Nephron progenitor cell (in vitro differentiated cells): ENCODE data around the gene SMPDL3B.
"Not testable (repeated sequence)": the region's sequence is repeated elsewhere in the genome, so short reads cannot be mapped to it uniquely, and the experiment has no call there.

Source experiments
- DNase-seq: peaks from one replicate; pipeline ENCODE4 v3.0.0; 2021
- H3K27ac Mint-ChIP-seq: 2 replicates; pipeline ENCODE4 v1.8.0; 2021; ENCODE audit warnings: mild to moderate bottlenecking, moderate library complexity, mixed read lengths
- H3K27me3 Mint-ChIP-seq: 2 replicates; pipeline ENCODE4 v1.8.0; 2021; ENCODE audit warnings: mild to moderate bottlenecking, low read depth, mixed read lengths; ENCODE audit not compliant: poor library complexity
- H3K36me3 Mint-ChIP-seq: 2 replicates; pipeline ENCODE4 v1.8.0; 2021; ENCODE audit warnings: low read depth, mixed read lengths
- H3K4me1 Mint-ChIP-seq: 2 replicates; pipeline ENCODE4 v1.8.0; 2021; ENCODE audit warnings: mixed read lengths
- H3K4me3 Mint-ChIP-seq: 2 replicates; pipeline ENCODE4 v1.8.0; 2021; ENCODE audit warnings: mild to moderate bottlenecking, moderate library complexity, mixed read lengths
- H3K9me3 Mint-ChIP-seq: 2 replicates; pipeline ENCODE4 v1.8.0; 2021; ENCODE audit warnings: mild to moderate bottlenecking, moderate library complexity, mixed read lengths
- CTCF ChIP-seq: fragments of 200-600 bp; sonication (generic); IDR thresholded peaks from 2 replicates; pipeline ENCODE4 v1.5.0; 2021; ENCODE audit warnings: antibody characterized with exemption

The SMPDL3B gene

GRCh38 chr1:28002600-28002999 is 67.8 kb downstream of the SMPDL3B start:
- no peak for TF ChIP-seq CTCF
- H3K27me3 Mint-ChIP-seq, result no peaks in the 10 kb centered on the region
- H3K4me3 Mint-ChIP-seq, result no peak overlapping the region
- DNase-seq, result no peak
- H3K9me3 Mint-ChIP-seq, result no peaks in the 10 kb centered on the region
- H3K27ac Mint-ChIP-seq, result no peak overlapping the region
- H3K4me1 Mint-ChIP-seq, result no peaks in the 10 kb centered on the region
- peaks cover 61% of the 10 kb centered on the region for H3K36me3 Mint-ChIP-seq

GRCh38 chr1:28003117-28003516 is 68.3 kb downstream of the SMPDL3B start:
- peaks cover 61% of the 10 kb centered on the region for H3K36me3 Mint-ChIP-seq
- not testable (repeated sequence) for H3K4me3 Mint-ChIP-seq, H3K4me1 Mint-ChIP-seq, H3K27me3 Mint-ChIP-seq, H3K27ac Mint-ChIP-seq, H3K9me3 Mint-ChIP-seq, DNase-seq
